Endothelial cell of umbilical vein (primary cell): ENCODE results near the gene RYR1. TPM values are rescaled to one million over a fixed set of nuclear protein-coding genes. Genes with fewer than 3 reads are reported as not detected.

Source experiments
- BruUV-seq: library from RNA; stranded (reverse); fragments of 400-500 nt; replicated peaks from 2 replicates; lab custom pipeline; 2021; lab: Mats Ljungman, UMichigan
- CTCF ChIA-PET: fragments of 300-600, 350-600 bp; sonication (Branson Sonifier 250); formaldehyde crosslinking; loops from one replicate; lab custom pipeline; 2021; ENCODE audit warnings: antibody characterized with exemption, inconsistent platforms; lab: Charles Lee
- POLR2A ChIA-PET: fragments of 300-600, 350-600 bp; sonication (Branson Sonifier 250); formaldehyde crosslinking; loops from one replicate; lab custom pipeline; 2021; ENCODE audit warnings: antibody characterized with exemption, inconsistent platforms; lab: Charles Lee
- DNase-seq: peaks from one replicate; pipeline ENCODE4 v3.0.0-alpha.2; 2011; ENCODE audit warnings: low read depth, low spot score
- FAIRE-seq: peaks from 2 replicates; lab custom pipeline; 2011; peaks lifted over from hg19 to GRCh38; lab: Jason Lieb, UNC
- H2AFZ ChIP-seq: 2 replicates; pipeline ENCODE4 v1.6.0; 2012; ENCODE audit warnings: low read depth, low read length, control low read depth, inconsistent platforms
- H3K27ac ChIP-seq: 2 replicates; pipeline ENCODE4 v1.5.1; 2011; ENCODE audit warnings: low read depth, mild to moderate bottlenecking, control low read depth, low read length, moderate library complexity; ENCODE audit not compliant: insufficient read depth
- H3K27me3 ChIP-seq, 2 experiments: 2 replicates each; pipeline versions ENCODE4 v1.6.0 to v1.6.1; 2011; ENCODE audit warnings: low read length in 2 of 2, mixed read lengths in 1 of 2; ENCODE audit not compliant: control insufficient read depth in 2 of 2, insufficient read depth in 2 of 2
- H3K36me3 ChIP-seq, 2 experiments: 2 replicates in 1 of 2; 3 replicates in 1 of 2; pipeline ENCODE4 v1.5.1; 2011; ENCODE audit warnings: low read length in 2 of 2, mild to moderate bottlenecking in 1 of 2, moderate library complexity in 1 of 2; ENCODE audit not compliant: control insufficient read depth in 2 of 2, insufficient read depth in 2 of 2; ENCODE audit errors: extremely low read depth in 1 of 2
- H3K4me1 ChIP-seq: 3 replicates; pipeline ENCODE4 v1.5.1; 2011; ENCODE audit warnings: mild to moderate bottlenecking, low read length; ENCODE audit not compliant: control insufficient read depth, insufficient read depth; ENCODE audit errors: extremely low read depth
- H3K4me2 ChIP-seq: 2 replicates; pipeline ENCODE4 v1.6.1; 2011; ENCODE audit warnings: low read length, control low read depth, mixed read lengths; ENCODE audit not compliant: insufficient read depth
- H3K4me3 ChIP-seq, 3 experiments: fragments of 200-600 bp in 1 of 3; sonication (generic), shearing (Covaris generic) in 1 of 3; replicated peaks in 1 of 3; 2 replicates each; pipeline ENCODE4 v1.5.1; 2011 to 2016; ENCODE audit warnings: control low read depth in 3 of 3, low read length in 3 of 3, mild to moderate bottlenecking in 2 of 3, inconsistent platforms in 1 of 3, low read depth in 1 of 3, moderate library complexity in 1 of 3; ENCODE audit not compliant: insufficient read depth in 1 of 3
- H3K79me2 ChIP-seq: 2 replicates; pipeline ENCODE4 v1.6.0; 2012; ENCODE audit warnings: low read length, inconsistent platforms; ENCODE audit not compliant: control insufficient read depth, insufficient read depth
- H3K9ac ChIP-seq: replicated peaks from 2 replicates; pipeline ENCODE3; 2011; ENCODE audit warnings: low read length, control low read depth; ENCODE audit not compliant: insufficient read depth; ENCODE audit errors: extremely low read depth
- H3K9me1 ChIP-seq: replicated peaks from 3 replicates; pipeline ENCODE4 v1.6.0; 2011; ENCODE audit warnings: mild to moderate bottlenecking, low read length; ENCODE audit not compliant: control insufficient read depth, insufficient read depth; ENCODE audit errors: extremely low read depth
- H3K9me3 ChIP-seq: replicated peaks from 2 replicates; pipeline ENCODE4 v1.5.1; 2012; ENCODE audit warnings: low read length, inconsistent platforms; ENCODE audit not compliant: control insufficient read depth, insufficient read depth
- H4K20me1 ChIP-seq: replicated peaks from 2 replicates; pipeline ENCODE3; 2011; ENCODE audit warnings: mild to moderate bottlenecking, low read length; ENCODE audit not compliant: control insufficient read depth, insufficient read depth; ENCODE audit errors: extremely low read depth
- CTCF ChIP-seq, 2 donors: IDR thresholded peaks; 1 replicate in 1 of 2; 2 replicates in 1 of 2; pipeline ENCODE4 v1.5.1; 2011; ENCODE audit warnings: low read length in 2 of 2, mild to moderate bottlenecking in 2 of 2, moderate library complexity in 2 of 2, control low read depth in 1 of 2, inconsistent platforms in 1 of 2, low read depth in 1 of 2; ENCODE audit not compliant: insufficient read depth in 1 of 2; ENCODE audit errors: extremely low read depth in 1 of 2
- EZH2 ChIP-seq: IDR thresholded peaks from 2 replicates; pipeline ENCODE4 v1.6.1; 2012; ENCODE audit warnings: borderline replicate concordance, low read depth, mild to moderate bottlenecking, moderate library complexity, low read length, inconsistent platforms; ENCODE audit not compliant: severe bottlenecking
- FOS ChIP-seq: IDR thresholded peaks from 2 replicates; pipeline ENCODE4 v1.6.1; 2011; ENCODE audit warnings: mild to moderate bottlenecking, low read length, moderate library complexity, borderline replicate concordance; ENCODE audit not compliant: insufficient read depth
- GATA2 ChIP-seq: IDR thresholded peaks from 2 replicates; pipeline ENCODE4 v1.7.0; 2011; ENCODE audit warnings: low read depth, mild to moderate bottlenecking, moderate library complexity, mixed read lengths, low read length; ENCODE audit not compliant: insufficient read length, insufficient read depth
- JUN ChIP-seq: IDR thresholded peaks from 2 replicates; pipeline ENCODE4 v1.6.1; 2011; ENCODE audit warnings: borderline replicate concordance, low read depth; ENCODE audit not compliant: insufficient read length, insufficient read depth
- MAX ChIP-seq: IDR thresholded peaks from 2 replicates; pipeline ENCODE4 v1.6.1; 2011; ENCODE audit not compliant: insufficient read depth, insufficient read length
- MYC ChIP-seq: IDR thresholded peaks from one replicate; pipeline ENCODE4 v1.6.1; 2011; ENCODE audit warnings: mild to moderate bottlenecking, low read depth, low read length
- POLR2A ChIP-seq: IDR thresholded peaks from 2 replicates; pipeline ENCODE4 v1.6.1; 2012; ENCODE audit warnings: low read depth, mild to moderate bottlenecking, control low read depth, low read length
- dilution Hi-C: fragments of 300-500 bp; cut with MboI; formaldehyde crosslinking; loops from one replicate; pipeline ENCODE4 v1.15.0; 2019; ENCODE audit warnings: low sequenced_read_pairs; ENCODE audit not compliant: extremely low pct_ligation_motif_present
- intact Hi-C: fragments of 100-400 bp; cut with micrococcal nuclease; formaldehyde crosslinking; loops from one replicate; pipeline ENCODE4 v1.10.0; 2022
- polyA plus RNA-seq, 4 experiments: library from polyadenylated mRNA; depleted of rRNA in 3 of 4; stranded (reverse) in 3 of 4; unstranded in 1 of 4; fragments of >200 nt; gene quantifications; 2 replicates each; pipeline versions ENCODE4 v1.2.1 to v1.2.3, GENCODE V29; 2011 to 2012; ENCODE audit warnings: missing spikeins in 1 of 4
- total RNA-seq: library from RNA; stranded (reverse); gene quantifications from 2 replicates; pipeline ENCODE4 v1.2.3, GENCODE V29; 2021

The RYR1 gene
- total and polyA plus RNA-seq, 2 donors (not counting 3 experiments of a cell fraction or from before 2014, with no cell fraction given): under 0.01 to 0.02 TPM

DNA sequence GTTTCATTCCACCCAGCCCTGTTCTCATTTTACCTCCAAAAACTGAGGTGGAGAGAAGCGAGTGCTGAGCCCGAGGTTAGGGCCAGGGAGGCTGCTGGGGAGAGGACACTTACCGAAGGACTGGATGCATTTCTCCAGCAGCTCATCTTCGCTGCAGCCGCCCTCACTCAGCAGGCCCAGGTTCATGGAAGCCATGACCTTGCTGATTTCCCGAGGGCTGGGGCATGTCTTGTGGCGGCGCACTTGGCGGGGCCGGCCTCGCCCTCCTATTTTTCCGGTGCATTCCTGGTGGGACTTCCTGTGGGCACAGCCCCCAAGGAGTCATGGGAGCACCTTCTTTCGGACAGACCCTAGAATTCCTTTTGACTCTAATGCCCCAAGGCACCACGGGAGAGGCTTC, 11.6 kb upstream of the RYR1 start:
- Histone ChIP-seq H3K4me1 (no peaks in the 10 kb centered on the region), H3K27ac (no peak overlapping the region), H3K4me3 (no peak overlapping the region), H3K4me2 (no peak overlapping the region), H3K27me3 (no peaks in the 10 kb centered on the region), H4K20me1 (no peaks in the 10 kb centered on the region), H3K9me1 (no peaks in the 10 kb centered on the region), H2AFZ (no peak overlapping the region), H3K9me3 (no peaks in the 10 kb centered on the region), H3K79me2 (no peaks in the 10 kb centered on the region), H3K9ac (no peak overlapping the region), H3K36me3 (no peaks in the 10 kb centered on the region)
- ChIA-PET CTCF (interaction anchor here (1.9 kb wide), 1 partner anchor 19 kb away, joined by 5 read pairs; the partner anchor contains the start of gene FAM98C), POLR2A (no interaction called here)
- FAIRE-seq (no peak), DNase-seq (no peak)
- no peak for TF ChIP-seq POLR2A
- no peak for TF ChIP-seq MYC
- TF ChIP-seq FOS: no peak
- TF ChIP-seq EZH2: no peak
- TF ChIP-seq MAX: no peak
- no peak for TF ChIP-seq GATA2
- intact Hi-C loops (no loop called here), dilution Hi-C loops (no loop called here)
- BruUV-seq: no TSS peak

GRCh38 chr19:38422438-38422837, 11.1 kb upstream of the RYR1 start:
- Histone ChIP-seq H3K27ac (no peak overlapping the region), H2AFZ (no peak overlapping the region), H3K9me1 (no peaks in the 10 kb centered on the region), H4K20me1 (no peaks in the 10 kb centered on the region), H3K9ac (no peak overlapping the region), H3K36me3 (no peaks in the 10 kb centered on the region), H3K4me3 (no peak overlapping the region), H3K9me3 (no peaks in the 10 kb centered on the region), H3K79me2 (no peaks in the 10 kb centered on the region), H3K4me1 (no peaks in the 10 kb centered on the region), H3K4me2 (no peak overlapping the region), H3K27me3 (no peaks in the 10 kb centered on the region)
- BruUV-seq: no TSS peak
- DNase-seq (no peak), FAIRE-seq (no peak)
- TF ChIP-seq MAX (no peak), FOS (no peak), MYC (no peak), CTCF (IDR thresholded peaks at IDR 0.05; ENCODE audit: extremely low read depth in 1 of 2, insufficient read depth in 1 of 2, low read depth in 1 of 2, low read length in 2 of 2) (no peak), EZH2 (no peak), POLR2A (no peak), GATA2 (no peak), JUN (no peak)
- ChIA-PET POLR2A (no interaction called here), CTCF (no interaction called here)
- dilution Hi-C loops (no loop called here), intact Hi-C loops (no loop called here)
